LNCAP (cell line): ENCODE data around the gene TAOK2.

ENCODE experiments used
- CTCF ChIP-seq: fragments of 450-650 bp; IDR thresholded peaks from 2 replicates; pipeline ENCODE4 v1.5.1; 2017; ENCODE audit warnings: mild to moderate bottlenecking

Gene TAOK2

GRCh38 chr16:30011714-30012504, 38.2 kb downstream of the TAOK2 start:
- no peak for TF ChIP-seq CTCF

- no peak for TF ChIP-seq CTCF
Measured at GRCh38 chr16:30016555-30017276, 43.0 kb downstream of the TAOK2 start.

GRCh38 chr16:30017277-30017656, 43.6 kb downstream of the TAOK2 start:
- TF ChIP-seq CTCF, result no peak

GRCh38 chr16:30018731-30019158, 45.1 kb downstream of the TAOK2 start:
- TF ChIP-seq CTCF, result no peak

- no peak for TF ChIP-seq CTCF
Measured at GRCh38 chr16:30022887-30023286, 49.2 kb downstream of the TAOK2 start, which contains the start of gene C16orf92. Gene C16orf92 (plus strand): TSS chr16:30023198. CDS start chr16:30023341, 143 bp downstream.

- TF ChIP-seq CTCF, result no peak
Measured at GRCh38 chr16:30023586-30023985, 49.9 kb downstream of the TAOK2 start.

- no peak for TF ChIP-seq CTCF
Measured at GRCh38 chr16:30024451-30024850, 50.8 kb downstream of the TAOK2 start.
